Measurements from ENCODE around the gene CPB2. TPM values are rescaled to one million over a fixed set of nuclear protein-coding genes. Genes with fewer than 3 reads are reported as not detected.

Gene CPB2
- polyA plus RNA-seq, 1 donor (not counting 4 experiments of a cell fraction or from before 2014, with no cell fraction given), result 0.26 TPM

DNA sequence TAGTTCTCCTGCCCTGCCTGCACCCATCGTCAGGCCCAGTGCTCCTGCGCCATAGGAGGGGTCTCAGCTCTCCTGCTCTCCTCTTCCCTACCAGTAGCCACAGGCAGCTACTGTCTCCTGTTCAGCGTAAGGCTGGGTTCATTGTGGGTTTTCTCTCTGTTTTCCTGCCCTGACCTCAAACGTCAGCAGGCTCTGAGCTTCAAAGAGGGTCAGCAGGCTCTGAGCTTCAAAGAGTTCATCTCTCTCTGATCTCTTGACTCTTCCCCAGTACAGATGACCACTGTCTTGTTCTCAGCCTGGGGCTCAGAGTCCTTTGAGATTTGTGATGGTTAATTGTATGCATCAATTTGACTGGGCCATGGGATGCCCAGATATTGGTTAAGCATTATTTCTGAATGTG, 4.6 kb upstream of the CPB2 start:
- H3K4me1 ChIP-seq (ENCODE audit: control insufficient read depth, extremely low read depth, insufficient read depth, low read length), result no peaks in the 10 kb centered on the region
- H3K9me3 ChIP-seq (ENCODE audit: control insufficient read depth, low read depth, low read length), result no peaks in the 10 kb centered on the region
- no peak overlapping the region for H3K27ac ChIP-seq (ENCODE audit: control insufficient read depth, insufficient read depth, low read length)
- no peak overlapping the region for H3K4me2 ChIP-seq (ENCODE audit: control insufficient read depth, extremely low read depth, insufficient read depth, low read depth, low read length)
- no peak for DNase-seq (ENCODE audit: low read depth, low spot score)
- H3K27me3 ChIP-seq (ENCODE audit: control insufficient read depth, extremely low read depth, insufficient read depth, low read length), result no peaks in the 10 kb centered on the region
- no peak overlapping the region for H3K9ac ChIP-seq (ENCODE audit: control insufficient read depth, extremely low read depth, insufficient read depth, low read length)
- TF ChIP-seq, protein P1, sequence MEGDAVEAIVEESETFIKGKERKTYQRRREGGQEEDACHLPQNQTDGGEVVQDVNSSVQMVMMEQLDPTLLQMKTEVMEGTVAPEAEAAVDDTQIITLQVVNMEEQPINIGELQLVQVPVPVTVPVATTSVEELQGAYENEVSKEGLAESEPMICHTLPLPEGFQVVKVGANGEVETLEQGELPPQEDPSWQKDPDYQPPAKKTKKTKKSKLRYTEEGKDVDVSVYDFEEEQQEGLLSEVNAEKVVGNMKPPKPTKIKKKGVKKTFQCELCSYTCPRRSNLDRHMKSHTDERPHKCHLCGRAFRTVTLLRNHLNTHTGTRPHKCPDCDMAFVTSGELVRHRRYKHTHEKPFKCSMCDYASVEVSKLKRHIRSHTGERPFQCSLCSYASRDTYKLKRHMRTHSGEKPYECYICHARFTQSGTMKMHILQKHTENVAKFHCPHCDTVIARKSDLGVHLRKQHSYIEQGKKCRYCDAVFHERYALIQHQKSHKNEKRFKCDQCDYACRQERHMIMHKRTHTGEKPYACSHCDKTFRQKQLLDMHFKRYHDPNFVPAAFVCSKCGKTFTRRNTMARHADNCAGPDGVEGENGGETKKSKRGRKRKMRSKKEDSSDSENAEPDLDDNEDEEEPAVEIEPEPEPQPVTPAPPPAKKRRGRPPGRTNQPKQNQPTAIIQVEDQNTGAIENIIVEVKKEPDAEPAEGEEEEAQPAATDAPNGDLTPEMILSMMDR (optimal IDR thresholded peaks at IDR 0.05 in 1 of 3, IDR thresholded peaks at IDR 0.05 in 1 of 3, conservative IDR thresholded peaks at IDR 0.05 in 1 of 3; ENCODE audit: extremely low read depth in 1 of 3, insufficient read depth in 2 of 3, low read length in 3 of 3), result no peak
- no peak for TF ChIP-seq EZH2 (IDR thresholded peaks at IDR 0.05; ENCODE audit: low read length)
- H3K4me3 ChIP-seq (ENCODE audit: control insufficient read depth in 2 of 3, extremely low read depth in 1 of 3, insufficient read depth in 2 of 3, low read depth in 1 of 3, low read length in 3 of 3), result no peak overlapping the region
- H3K9me1 ChIP-seq (ENCODE audit: control insufficient read depth, extremely low read depth, insufficient read depth, low read length), result no peaks in the 10 kb centered on the region
- no peaks in the 10 kb centered on the region for H3K79me2 ChIP-seq (ENCODE audit: control insufficient read depth, insufficient read depth, low read length)
- dilution Hi-C loops (cut with MboI; ENCODE audit: extremely low pct_ligation_motif_present, low sequenced_read_pairs), result no loop called here
- FAIRE-seq, result no peak
- H3K36me3 ChIP-seq (ENCODE audit: control insufficient read depth in 2 of 2, extremely low read depth in 1 of 2, insufficient read depth in 2 of 2, low read length in 2 of 2), result no peaks in the 10 kb centered on the region
- no peak overlapping the region for H2AFZ ChIP-seq (ENCODE audit: control insufficient read depth, low read length)
- H4K20me1 ChIP-seq (ENCODE audit: control insufficient read depth, extremely low read depth, insufficient read depth, low read length), result no peaks in the 10 kb centered on the region

DNA sequence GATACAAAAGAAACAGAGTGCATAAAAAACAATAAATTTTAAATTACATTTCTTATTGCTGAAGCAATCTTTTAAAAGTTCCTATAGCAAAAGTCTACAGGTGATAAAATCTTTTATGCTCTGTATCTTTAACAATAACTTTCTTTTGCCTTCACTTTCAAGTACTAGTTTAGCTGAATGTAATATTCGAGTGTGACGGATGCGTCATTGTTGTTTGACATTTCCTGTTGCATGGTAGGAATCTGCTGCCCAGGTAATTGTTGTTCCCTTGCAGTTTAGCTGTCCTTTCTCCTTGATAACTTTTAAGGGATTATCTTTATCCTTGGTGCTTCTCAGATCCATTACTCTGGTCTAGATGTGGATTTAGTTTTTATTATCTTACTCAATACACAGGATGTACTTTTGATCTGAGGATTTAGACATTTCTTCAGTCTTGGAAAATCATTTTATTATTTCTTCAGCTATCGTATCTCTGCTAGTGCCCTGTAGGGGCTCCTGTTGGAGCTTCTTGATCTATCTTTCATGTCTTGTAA, 2.1 kb upstream of the CPB2 start:
- no peaks in the 10 kb centered on the region for H3K36me3 ChIP-seq (ENCODE audit: control insufficient read depth in 2 of 2, extremely low read depth in 1 of 2, insufficient read depth in 2 of 2, low read length in 2 of 2)
- no peak overlapping the region for H3K9ac ChIP-seq (ENCODE audit: control insufficient read depth, extremely low read depth, insufficient read depth, low read length)
- H3K9me3 ChIP-seq (ENCODE audit: control insufficient read depth, low read depth, low read length), result no peaks in the 10 kb centered on the region
- H3K27me3 ChIP-seq (ENCODE audit: control insufficient read depth, extremely low read depth, insufficient read depth, low read length), result no peaks in the 10 kb centered on the region
- no peaks in the 10 kb centered on the region for H3K79me2 ChIP-seq (ENCODE audit: control insufficient read depth, insufficient read depth, low read length)
- dilution Hi-C loops (cut with MboI; ENCODE audit: extremely low pct_ligation_motif_present, low sequenced_read_pairs), result no loop called here
- no peaks in the 10 kb centered on the region for H4K20me1 ChIP-seq (ENCODE audit: control insufficient read depth, extremely low read depth, insufficient read depth, low read length)
- no peaks in the 10 kb centered on the region for H3K9me1 ChIP-seq (ENCODE audit: control insufficient read depth, extremely low read depth, insufficient read depth, low read length)
- DNase-seq (ENCODE audit: low read depth, low spot score), result no peak
- no peak overlapping the region for H2AFZ ChIP-seq (ENCODE audit: control insufficient read depth, low read length)
- H3K4me3 ChIP-seq (ENCODE audit: control insufficient read depth in 2 of 3, extremely low read depth in 1 of 3, insufficient read depth in 2 of 3, low read depth in 1 of 3, low read length in 3 of 3), result no peak overlapping the region
- peak overlapping the region; percentile 4 for H3K4me2 ChIP-seq (ENCODE audit: control insufficient read depth, extremely low read depth, insufficient read depth, low read depth, low read length)
- TF ChIP-seq, protein P1 (optimal IDR thresholded peaks at IDR 0.05 in 1 of 3, IDR thresholded peaks at IDR 0.05 in 1 of 3, conservative IDR thresholded peaks at IDR 0.05 in 1 of 3; ENCODE audit: extremely low read depth in 1 of 3, insufficient read depth in 2 of 3, low read length in 3 of 3), result no peak
- no peak for TF ChIP-seq EZH2 (IDR thresholded peaks at IDR 0.05; ENCODE audit: low read length)
- H3K4me1 ChIP-seq (ENCODE audit: control insufficient read depth, extremely low read depth, insufficient read depth, low read length), result no peaks in the 10 kb centered on the region
- H3K27ac ChIP-seq (ENCODE audit: control insufficient read depth, insufficient read depth, low read length), result no peak overlapping the region
- peak; percentile 71 for FAIRE-seq
